Measurements from ENCODE around the gene WBP1L.
"Not testable (repeated sequence)": the region's sequence is repeated elsewhere in the genome, so short reads cannot be mapped to it uniquely, and the experiment has no call there.

The WBP1L gene

GRCh38 chr10:102814453-102814871 lies 70.7 kb downstream of the WBP1L start:
- DNase-seq, result no peak

GRCh38 chr10:102814873-102815661 lies 71.3 kb downstream of the WBP1L start:
- no peak for DNase-seq

- DNase-seq, result no peak
Measured at GRCh38 chr10:102815790-102816549, 72.2 kb downstream of the WBP1L start.

- no peak for DNase-seq
Measured at GRCh38 chr10:102817175-102817574, 73.4 kb downstream of the WBP1L start.

GRCh38 chr10:102819054-102819453 lies 75.3 kb downstream of the WBP1L start:
- no peak for DNase-seq

- DNase-seq, result not testable (repeated sequence)
Measured at GRCh38 chr10:102820008-102820407, 76.3 kb downstream of the WBP1L start.

- no peak for DNase-seq
Measured at GRCh38 chr10:102822222-102822621, 78.5 kb downstream of the WBP1L start.

GRCh38 chr10:102824664-102825063 lies 80.9 kb downstream of the WBP1L start:
- DNase-seq, result no peak

- DNase-seq, result no peak
Measured at GRCh38 chr10:102826148-102826796, 82.5 kb downstream of the WBP1L start.

- DNase-seq, result no peak
Measured at GRCh38 chr10:102827597-102827975, 83.8 kb downstream of the WBP1L start.

GRCh38 chr10:102831322-102832071 lies 87.7 kb downstream of the WBP1L start:
- no peak for DNase-seq

- DNase-seq, result no peak
Measured at GRCh38 chr10:102832248-102832647, 88.5 kb downstream of the WBP1L start.

GRCh38 chr10:102832987-102833386 lies 89.2 kb downstream of the WBP1L start:
- no peak for DNase-seq

- no peak for DNase-seq
Measured at GRCh38 chr10:102834143-102834542, 90.4 kb downstream of the WBP1L start.

GRCh38 chr10:102835007-102835482 lies 91.3 kb downstream of the WBP1L start:
- DNase-seq, result peak; percentile 50

- DNase-seq, result no peak
Measured at GRCh38 chr10:102837230-102837721, 93.5 kb downstream of the WBP1L start, which contains the start of gene CYP17A1. CYP17A1 (minus strand) TSS chr10:102837413; CDS start chr10:102837361, 52 bp downstream.

- DNase-seq, result not testable (repeated sequence)
Measured at GRCh38 chr10:102838276-102838927, 94.7 kb downstream of the WBP1L start.

GRCh38 chr10:102841827-102842345 lies 98.1 kb downstream of the WBP1L start:
- DNase-seq, result no peak

- DNase-seq, result not testable (repeated sequence)
Measured at GRCh38 chr10:102843139-102843538, 99.4 kb downstream of the WBP1L start.

GRCh38 chr10:102844190-102844776 lies 100.5 kb downstream of the WBP1L start:
- not testable (repeated sequence) for DNase-seq

GRCh38 chr10:102845352-102845902 lies 101.7 kb downstream of the WBP1L start:
- DNase-seq, result no peak
